Measurements from ENCODE around the gene HAUS7.

DNA sequence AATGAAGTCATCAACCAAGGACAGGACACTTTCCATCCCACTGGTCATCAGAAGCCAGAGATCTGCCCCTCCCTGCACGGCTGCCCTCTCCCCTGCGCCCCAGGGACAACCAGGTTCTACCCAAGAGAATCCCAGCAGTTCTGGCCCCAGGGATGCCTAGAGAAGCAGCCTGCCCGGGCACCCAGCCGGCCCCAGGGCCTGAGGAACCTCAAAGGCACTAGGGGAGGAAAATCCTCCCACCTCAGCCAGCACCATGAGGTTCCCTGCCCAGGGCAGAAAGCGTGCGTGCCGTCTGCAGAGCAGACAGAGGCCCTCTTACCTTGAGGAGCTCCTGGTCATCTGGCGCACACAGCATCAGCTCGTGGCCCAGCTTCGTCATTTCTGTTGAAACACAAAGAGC lies 8.1 kb downstream of the HAUS7 start:
- TF ChIP-seq, protein P1, sequence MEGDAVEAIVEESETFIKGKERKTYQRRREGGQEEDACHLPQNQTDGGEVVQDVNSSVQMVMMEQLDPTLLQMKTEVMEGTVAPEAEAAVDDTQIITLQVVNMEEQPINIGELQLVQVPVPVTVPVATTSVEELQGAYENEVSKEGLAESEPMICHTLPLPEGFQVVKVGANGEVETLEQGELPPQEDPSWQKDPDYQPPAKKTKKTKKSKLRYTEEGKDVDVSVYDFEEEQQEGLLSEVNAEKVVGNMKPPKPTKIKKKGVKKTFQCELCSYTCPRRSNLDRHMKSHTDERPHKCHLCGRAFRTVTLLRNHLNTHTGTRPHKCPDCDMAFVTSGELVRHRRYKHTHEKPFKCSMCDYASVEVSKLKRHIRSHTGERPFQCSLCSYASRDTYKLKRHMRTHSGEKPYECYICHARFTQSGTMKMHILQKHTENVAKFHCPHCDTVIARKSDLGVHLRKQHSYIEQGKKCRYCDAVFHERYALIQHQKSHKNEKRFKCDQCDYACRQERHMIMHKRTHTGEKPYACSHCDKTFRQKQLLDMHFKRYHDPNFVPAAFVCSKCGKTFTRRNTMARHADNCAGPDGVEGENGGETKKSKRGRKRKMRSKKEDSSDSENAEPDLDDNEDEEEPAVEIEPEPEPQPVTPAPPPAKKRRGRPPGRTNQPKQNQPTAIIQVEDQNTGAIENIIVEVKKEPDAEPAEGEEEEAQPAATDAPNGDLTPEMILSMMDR (IDR thresholded peaks at IDR 0.05) = no peak
- no peak for TF ChIP-seq POLR2A (IDR thresholded peaks at IDR 0.05)
- no peak for TF ChIP-seq POLR2AphosphoS5 (IDR thresholded peaks at IDR 0.05)
- no peak for TF ChIP-seq EP300 (IDR thresholded peaks at IDR 0.05)
